HCT116 (cell line): ENCODE results near the gene S1PR3. TPM values are rescaled to one million over a fixed set of nuclear protein-coding genes. Genes with fewer than 3 reads are reported as not detected.

ENCODE experiments used
- ATAC-seq: fragments of 200-7000 bp; cut with Tn5 transposase; 2 replicates; pipeline ENCODE4 v1.9.1; 2020; ENCODE audit warnings: mild to moderate bottlenecking, moderate library complexity
- BruUV-seq: library from RNA; stranded (reverse); fragments of 400-500 nt; replicated peaks from 2 replicates; lab custom pipeline; 2021; lab: Mats Ljungman, UMichigan
- CTCF ChIA-PET: fragments of 300-600 bp; sonication (Branson Sonifier 250); formaldehyde crosslinking; loops from one replicate; lab custom pipeline; 2021; ENCODE audit warnings: antibody characterized with exemption; lab: Charles Lee
- POLR2A ChIA-PET: fragments of 300-600, 350-600 bp; sonication (Branson Sonifier 250); formaldehyde crosslinking; loops from one replicate; lab custom pipeline; 2021; ENCODE audit warnings: antibody characterized with exemption; lab: Charles Lee
- RAD21 ChIA-PET, 2 experiments: fragments of 300-600 bp; sonication (Branson Sonifier 250); formaldehyde crosslinking; loops; one replicate each; lab custom pipeline; 2023; ENCODE audit warnings: low total read pairs in 2 of 2; ENCODE audit not compliant: uncharacterized antibody in 2 of 2, unreplicated experiment in 2 of 2, low non-redundant PET in 1 of 2; lab: Charles Lee
- DNase-seq: peaks from one replicate; pipeline ENCODE4 v3.0.0-alpha.2; 2010; ENCODE audit warnings: low read depth, low spot score
- H2AFZ ChIP-seq: fragments of 200-600 bp; shearing (Covaris generic), sonication (generic); 2 replicates; pipeline ENCODE4 v1.6.1; 2017; ENCODE audit warnings: low read depth, mixed run types, mixed read lengths, antibody characterized with exemption, low read length; ENCODE audit not compliant: poor library complexity, severe bottlenecking
- H3K27ac ChIP-seq: 2 replicates; pipeline ENCODE4 v1.5.1; 2012; ENCODE audit warnings: low read depth, low read length
- H3K27me3 ChIP-seq: fragments of 200-600 bp; sonication (generic); 2 replicates; pipeline ENCODE4 v1.6.1; 2016; ENCODE audit warnings: mixed run types, low read length, mixed read lengths; ENCODE audit not compliant: insufficient read depth
- H3K36me3 ChIP-seq, 2 experiments: fragments of 200-500 bp in 1 of 2; fragments of 200-600 bp in 1 of 2; sonication (Bioruptor generic) in 1 of 2; sonication (generic) in 1 of 2; 2 replicates each; pipeline versions ENCODE4 v1.5.1 to v1.6.1; 2014 to 2016; ENCODE audit warnings: low read length in 2 of 2, inconsistent platforms in 1 of 2, mixed read lengths in 1 of 2, mixed run types in 1 of 2; ENCODE audit not compliant: insufficient read depth in 2 of 2, control insufficient read depth in 1 of 2
- H3K4me1 ChIP-seq, 2 experiments: fragments of 200-600 bp in 1 of 2; sonication (generic) in 1 of 2; 2 replicates each; pipeline versions ENCODE4 v1.5.1 to v1.6.1; 2012 to 2017; ENCODE audit warnings: low read length in 2 of 2, inconsistent platforms in 1 of 2, mild to moderate bottlenecking in 1 of 2, mixed read lengths in 1 of 2, mixed run types in 1 of 2, moderate library complexity in 1 of 2; ENCODE audit not compliant: insufficient read depth in 2 of 2, control insufficient read depth in 1 of 2
- H3K4me2 ChIP-seq: fragments of 200-600 bp; sonication (generic); 2 replicates; pipeline ENCODE4 v1.6.1; 2017; ENCODE audit warnings: mixed run types, low read length, mixed read lengths
- H3K4me3 ChIP-seq, 2 experiments: fragments of 200-600 bp in 1 of 2; sonication (generic) in 1 of 2; replicated peaks in 1 of 2; 2 replicates each; pipeline ENCODE4 v1.5.1; 2011 to 2016; ENCODE audit warnings: low read length in 2 of 2, control low read depth in 1 of 2, low read depth in 1 of 2, mild to moderate bottlenecking in 1 of 2, mixed read lengths in 1 of 2, mixed run types in 1 of 2
- H3K79me2 ChIP-seq: fragments of 200-600 bp; sonication (generic); 2 replicates; pipeline ENCODE4 v1.6.1; 2017; ENCODE audit warnings: mild to moderate bottlenecking, mixed run types, low read length, moderate library complexity, mixed read lengths; ENCODE audit not compliant: insufficient read depth
- H3K9ac ChIP-seq: fragments of 200-600 bp; sonication (generic); 2 replicates; pipeline ENCODE4 v1.6.1; 2016; ENCODE audit warnings: low read length, mixed read lengths
- H3K9me2 ChIP-seq: fragments of 200-600 bp; sonication (generic), shearing (Covaris generic); 2 replicates; pipeline ENCODE4 v1.6.1; 2017; ENCODE audit warnings: mixed run types, mild to moderate bottlenecking, moderate library complexity; ENCODE audit not compliant: insufficient read depth
- H3K9me3 ChIP-seq, 2 experiments: fragments of 200-500 bp in 1 of 2; fragments of 200-600 bp in 1 of 2; sonication (Bioruptor generic) in 1 of 2; sonication (generic) in 1 of 2; 2 replicates each; pipeline ENCODE4 v1.6.1; 2014 to 2017; ENCODE audit warnings: low read length in 2 of 2, mixed read lengths in 2 of 2, inconsistent platforms in 1 of 2, low read depth in 1 of 2, mild to moderate bottlenecking in 1 of 2, mixed run types in 1 of 2, moderate library complexity in 1 of 2; ENCODE audit not compliant: control insufficient read depth in 1 of 2, insufficient read depth in 1 of 2
- H4K20me1 ChIP-seq: fragments of 200-600 bp; sonication (generic), shearing (Covaris generic); 2 replicates; pipeline ENCODE4 v1.6.1; 2017; ENCODE audit warnings: mixed run types, mild to moderate bottlenecking, moderate library complexity; ENCODE audit not compliant: insufficient read depth
- CBX3 ChIP-seq: IDR thresholded peaks from 2 replicates; pipeline ENCODE4 v1.6.1; 2012; ENCODE audit warnings: low read depth
- CEBPB ChIP-seq: IDR thresholded peaks from 2 replicates; pipeline ENCODE4 v1.6.1; 2012; ENCODE audit warnings: low read depth
- EGR1 ChIP-seq: IDR thresholded peaks from 2 replicates; pipeline ENCODE4 v1.6.1; 2012; ENCODE audit warnings: low read depth
- ELF1 ChIP-seq: IDR thresholded peaks from 2 replicates; pipeline ENCODE4 v1.6.1; 2012; ENCODE audit warnings: low read depth, borderline replicate concordance
- EZH2 ChIP-seq: fragments of 200-600 bp; sonication (generic); IDR thresholded peaks from 2 replicates; pipeline ENCODE4 v1.6.1; 2017; ENCODE audit warnings: antibody characterized with exemption, mixed run types
- EZH2phosphoT487 ChIP-seq: fragments of 200-600 bp; IDR thresholded peaks from 2 replicates; pipeline ENCODE4 v1.6.1; 2018; ENCODE audit warnings: antibody characterized with exemption, borderline replicate concordance
- FOSL1 ChIP-seq: IDR thresholded peaks from 2 replicates; pipeline ENCODE4 v1.6.1; 2012; ENCODE audit warnings: low read depth
- MAX ChIP-seq: IDR thresholded peaks from 2 replicates; pipeline ENCODE4 v1.6.1; 2012
- POLR2A ChIP-seq: IDR thresholded peaks from 2 replicates; pipeline ENCODE4 v1.7.0; 2011; ENCODE audit warnings: borderline replicate concordance; ENCODE audit not compliant: insufficient read depth, insufficient read length; ENCODE audit errors: extremely low read depth
- POLR2AphosphoS5 ChIP-seq: IDR thresholded peaks from 2 replicates; pipeline ENCODE4 v1.6.1; 2011; ENCODE audit warnings: mild to moderate bottlenecking, low read depth, low read length, moderate library complexity
- RAD21 ChIP-seq: IDR thresholded peaks from 2 replicates; pipeline ENCODE4 v1.6.1; 2012; ENCODE audit warnings: low read depth, mild to moderate bottlenecking
- SP1 ChIP-seq: IDR thresholded peaks from 2 replicates; pipeline ENCODE4 v1.6.1; 2012; ENCODE audit warnings: low read depth
- SRF ChIP-seq: IDR thresholded peaks from 2 replicates; pipeline ENCODE4 v1.6.1; 2012; ENCODE audit warnings: low read depth
- YY1 ChIP-seq: IDR thresholded peaks from 2 replicates; pipeline ENCODE4 v1.6.1; 2011; ENCODE audit warnings: low read length, low read depth, moderate library complexity, mild to moderate bottlenecking; ENCODE audit not compliant: insufficient replicate concordance; ENCODE audit errors: extremely low read depth
- ZFX ChIP-seq: fragments of 450-650 bp; IDR thresholded peaks from 2 replicates; pipeline ENCODE4 v1.6.1; 2017
- ZNF274 ChIP-seq: fragments of 200-500 bp; sonication (Bioruptor generic); IDR thresholded peaks from 2 replicates; pipeline ENCODE4 v1.6.1; 2014; ENCODE audit warnings: mild to moderate bottlenecking, low read depth, low read length, inconsistent platforms
- intact Hi-C: fragments of 100-400 bp; cut with micrococcal nuclease; formaldehyde crosslinking; loops from 2 replicates; pipeline ENCODE4 v1.10.0; 2022
- total RNA-seq: library from RNA; stranded (reverse); gene quantifications from one replicate; pipeline ENCODE4 v1.2.1, GENCODE V29; 2021; ENCODE audit not compliant: unreplicated experiment
- TF ChIP-seq, protein P1 (sequence below): IDR thresholded peaks from 2 replicates; pipeline ENCODE4 v1.6.1; 2012

S1PR3 gene
- total RNA-seq, 1 experiment from 2014 or later = 0.07 TPM

DNA sequence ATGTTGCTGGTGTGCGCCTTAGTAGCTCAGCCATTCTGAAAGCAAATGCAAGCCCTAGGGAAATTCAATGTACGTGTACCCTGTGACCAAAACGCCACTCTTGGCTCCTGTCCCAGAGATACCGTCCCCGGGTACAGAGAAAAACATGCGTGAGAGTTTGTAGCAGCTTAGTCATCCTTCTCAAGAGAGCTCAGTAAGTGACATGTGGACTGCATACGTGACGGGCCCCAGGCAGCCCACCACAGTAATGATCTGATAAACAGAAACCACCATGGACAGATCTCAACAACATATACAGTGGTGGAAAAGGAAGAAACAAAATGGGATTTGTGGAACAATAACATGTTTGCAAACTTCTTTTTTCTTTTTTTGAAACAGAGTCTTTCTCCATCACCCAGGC lies 45.1 kb downstream of the S1PR3 start (continued):
- TF ChIP-seq ZNF274 (no peak), ELF1 (no peak), EZH2phosphoT487 (no peak), MAX (no peak), RAD21 (no peak)
- TF ChIP-seq, protein P1, sequence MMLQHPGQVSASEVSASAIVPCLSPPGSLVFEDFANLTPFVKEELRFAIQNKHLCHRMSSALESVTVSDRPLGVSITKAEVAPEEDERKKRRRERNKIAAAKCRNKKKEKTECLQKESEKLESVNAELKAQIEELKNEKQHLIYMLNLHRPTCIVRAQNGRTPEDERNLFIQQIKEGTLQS = no peak

DNA sequence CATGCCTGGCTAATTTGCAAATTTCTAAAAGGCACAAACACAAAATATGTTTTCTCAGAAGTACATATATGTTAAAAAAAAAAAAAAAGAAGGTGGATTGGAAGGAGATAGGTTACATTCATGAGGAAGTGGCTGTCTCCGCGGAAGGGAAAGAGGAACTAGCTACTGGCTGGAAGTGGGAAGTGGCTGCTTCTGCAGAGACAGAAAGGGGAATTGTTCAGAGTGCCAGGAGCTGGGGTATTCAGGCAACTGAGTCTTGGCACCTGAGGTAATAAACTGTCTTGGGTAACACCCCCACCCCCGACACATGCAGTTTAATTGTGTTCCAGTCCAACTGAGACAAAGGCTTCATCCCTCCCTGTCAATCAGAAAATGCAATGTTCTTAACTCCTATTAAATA lies 45.6 kb downstream of the S1PR3 start:
- BruUV-seq = no TSS peak
- POLR2A ChIA-PET = no interaction called here

More for the DNA sequence above, 45.6 kb downstream of the S1PR3 start:
- TF ChIP-seq POLR2AphosphoS5 (no peak), YY1 (no peak), RAD21 (no peak), EGR1 (no peak), ZFX (no peak), SP1 (no peak), EZH2 (no peak), CBX3 (no peak), CEBPB (no peak), POLR2A (no peak), FOSL1 (no peak), SRF (no peak), MAX (no peak), ELF1 (no peak)
- CTCF ChIA-PET = no interaction called here
- intact Hi-C loops = loop anchor here (10.0 kb wide), 1 partner anchor 238 kb away; no protein-coding TSS in a partner anchor
- H3K4me1 ChIP-seq = no peaks in the 10 kb centered on the region
- no peaks in the 10 kb centered on the region for H3K9me3 ChIP-seq
- no peaks in the 10 kb centered on the region for H3K36me3 ChIP-seq
- RAD21 ChIA-PET = no interaction called here
- H4K20me1 ChIP-seq = no peaks in the 10 kb centered on the region
- H3K4me3 ChIP-seq = no peak overlapping the region
- H3K27ac ChIP-seq = no peak overlapping the region
- no peak for ATAC-seq
- H3K9ac ChIP-seq = no peak overlapping the region
- no peak overlapping the region for H2AFZ ChIP-seq
- H3K27me3 ChIP-seq = no peaks in the 10 kb centered on the region
- DNase-seq = no peak
- H3K9me2 ChIP-seq = no peaks in the 10 kb centered on the region
- no peak overlapping the region for H3K4me2 ChIP-seq
- no peaks in the 10 kb centered on the region for H3K79me2 ChIP-seq
